ENCODE data around the gene TNFAIP3.

DNA sequence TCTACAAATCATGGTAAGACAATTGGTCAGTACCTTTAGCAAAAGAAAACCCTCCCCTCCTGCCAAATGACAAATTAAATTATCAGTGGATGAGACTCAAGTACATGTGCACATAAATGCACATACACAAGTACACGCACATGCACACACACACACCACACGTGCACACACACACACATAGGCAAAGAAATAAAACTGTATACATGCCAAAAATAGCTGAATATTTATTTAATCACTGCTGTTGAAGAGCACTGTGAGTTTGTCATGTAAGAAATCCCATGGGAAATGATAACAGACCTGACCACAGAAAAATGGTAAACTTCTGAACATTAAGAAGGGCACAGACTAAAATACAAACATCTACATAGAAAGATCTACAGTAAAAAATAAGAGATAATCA, 46.6 kb upstream of the TNFAIP3 start:
- TF ChIP-seq, protein P1, sequence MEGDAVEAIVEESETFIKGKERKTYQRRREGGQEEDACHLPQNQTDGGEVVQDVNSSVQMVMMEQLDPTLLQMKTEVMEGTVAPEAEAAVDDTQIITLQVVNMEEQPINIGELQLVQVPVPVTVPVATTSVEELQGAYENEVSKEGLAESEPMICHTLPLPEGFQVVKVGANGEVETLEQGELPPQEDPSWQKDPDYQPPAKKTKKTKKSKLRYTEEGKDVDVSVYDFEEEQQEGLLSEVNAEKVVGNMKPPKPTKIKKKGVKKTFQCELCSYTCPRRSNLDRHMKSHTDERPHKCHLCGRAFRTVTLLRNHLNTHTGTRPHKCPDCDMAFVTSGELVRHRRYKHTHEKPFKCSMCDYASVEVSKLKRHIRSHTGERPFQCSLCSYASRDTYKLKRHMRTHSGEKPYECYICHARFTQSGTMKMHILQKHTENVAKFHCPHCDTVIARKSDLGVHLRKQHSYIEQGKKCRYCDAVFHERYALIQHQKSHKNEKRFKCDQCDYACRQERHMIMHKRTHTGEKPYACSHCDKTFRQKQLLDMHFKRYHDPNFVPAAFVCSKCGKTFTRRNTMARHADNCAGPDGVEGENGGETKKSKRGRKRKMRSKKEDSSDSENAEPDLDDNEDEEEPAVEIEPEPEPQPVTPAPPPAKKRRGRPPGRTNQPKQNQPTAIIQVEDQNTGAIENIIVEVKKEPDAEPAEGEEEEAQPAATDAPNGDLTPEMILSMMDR (IDR thresholded peaks at IDR 0.05; ENCODE audit: low read depth, low read length): no peak
- TF ChIP-seq, protein P2, sequence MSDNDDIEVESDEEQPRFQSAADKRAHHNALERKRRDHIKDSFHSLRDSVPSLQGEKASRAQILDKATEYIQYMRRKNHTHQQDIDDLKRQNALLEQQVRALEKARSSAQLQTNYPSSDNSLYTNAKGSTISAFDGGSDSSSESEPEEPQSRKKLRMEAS (IDR thresholded peaks at IDR 0.05; ENCODE audit: low read depth, low read length): no peak
- no peak for TF ChIP-seq POLR2A (IDR thresholded peaks at IDR 0.05; ENCODE audit: extremely low read depth, insufficient read length)
- no peak for TF ChIP-seq MYC (IDR thresholded peaks at IDR 0.05; ENCODE audit: low read depth, low read length)

Data from NB4 (cell line).